GM19438 (cell line): ENCODE results near the gene GC.
"Not testable (repeated sequence)": the region's sequence is repeated elsewhere in the genome, so short reads cannot be mapped to it uniquely, and the experiment has no call there.

ENCODE experiments used
- ATAC-seq: cut with Tn5 transposase; IDR thresholded peaks from one replicate; pipeline ENCODE4 v1.9.1; 2021; ENCODE audit warnings: low read depth; ENCODE audit not compliant: unreplicated experiment

GC gene, protein sequence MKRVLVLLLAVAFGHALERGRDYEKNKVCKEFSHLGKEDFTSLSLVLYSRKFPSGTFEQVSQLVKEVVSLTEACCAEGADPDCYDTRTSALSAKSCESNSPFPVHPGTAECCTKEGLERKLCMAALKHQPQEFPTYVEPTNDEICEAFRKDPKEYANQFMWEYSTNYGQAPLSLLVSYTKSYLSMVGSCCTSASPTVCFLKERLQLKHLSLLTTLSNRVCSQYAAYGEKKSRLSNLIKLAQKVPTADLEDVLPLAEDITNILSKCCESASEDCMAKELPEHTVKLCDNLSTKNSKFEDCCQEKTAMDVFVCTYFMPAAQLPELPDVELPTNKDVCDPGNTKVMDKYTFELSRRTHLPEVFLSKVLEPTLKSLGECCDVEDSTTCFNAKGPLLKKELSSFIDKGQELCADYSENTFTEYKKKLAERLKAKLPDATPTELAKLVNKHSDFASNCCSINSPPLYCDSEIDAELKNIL

DNA sequence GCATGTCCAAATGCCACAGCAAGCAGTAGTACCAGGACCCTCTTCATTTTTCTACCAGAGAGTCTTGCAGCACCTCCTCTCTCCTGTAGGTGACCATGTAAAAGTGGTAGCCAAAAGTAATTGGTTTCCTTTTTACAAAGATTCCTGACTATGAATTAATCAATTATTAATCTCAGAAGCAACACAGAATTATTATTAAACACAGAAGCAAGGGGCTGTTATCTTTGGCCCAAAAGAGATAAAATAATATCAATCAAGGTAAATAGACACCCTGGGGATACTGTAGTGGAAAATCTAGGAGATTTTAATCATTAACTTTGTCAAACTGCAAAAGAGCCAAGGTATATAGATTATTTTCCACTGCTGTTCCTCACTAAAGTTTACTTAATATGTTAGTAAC lies at the start of gene GC:
Gene GC (minus strand): TSS at position 108 of the 400 bp plus-strand sequence. CDS start 61 bp downstream, at position 47.
- no peak for ATAC-seq

DNA sequence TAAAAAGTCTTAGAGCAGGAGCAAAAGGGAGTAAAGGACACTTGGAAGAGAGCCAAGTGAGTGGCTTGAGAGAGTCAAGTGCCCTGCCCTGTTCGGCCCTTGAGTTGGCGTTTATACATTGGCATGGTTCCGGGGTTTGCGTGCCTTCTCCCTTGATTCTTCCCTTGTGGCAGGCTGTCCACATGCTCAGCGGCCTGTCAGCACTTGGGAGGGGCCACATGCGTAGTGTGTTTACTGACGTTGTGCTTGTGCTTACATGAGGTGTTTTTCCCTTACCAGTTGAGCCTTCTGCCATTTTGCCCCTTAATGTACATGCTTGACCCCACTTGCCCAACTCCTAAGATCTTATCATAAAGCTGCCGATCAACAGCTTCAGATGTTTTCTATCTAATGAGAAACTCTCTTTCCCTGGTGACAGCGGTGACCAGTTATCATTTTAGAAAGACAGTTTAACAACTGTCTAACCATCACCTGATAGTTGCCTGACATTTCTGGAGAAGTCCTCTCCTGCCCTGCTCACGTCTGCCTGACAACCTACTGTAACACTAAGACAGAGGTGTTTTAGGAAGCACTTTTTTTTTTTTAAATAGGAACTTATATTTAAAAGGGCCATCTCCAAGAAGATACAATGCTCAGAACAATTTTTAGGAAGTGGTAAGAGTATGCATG lies 49.5 kb upstream of the GC start:
- no peak for ATAC-seq

- no peak for ATAC-seq
Measured at GRCh38 chr4:71832049-71832448, 48.2 kb upstream of the GC start.

DNA sequence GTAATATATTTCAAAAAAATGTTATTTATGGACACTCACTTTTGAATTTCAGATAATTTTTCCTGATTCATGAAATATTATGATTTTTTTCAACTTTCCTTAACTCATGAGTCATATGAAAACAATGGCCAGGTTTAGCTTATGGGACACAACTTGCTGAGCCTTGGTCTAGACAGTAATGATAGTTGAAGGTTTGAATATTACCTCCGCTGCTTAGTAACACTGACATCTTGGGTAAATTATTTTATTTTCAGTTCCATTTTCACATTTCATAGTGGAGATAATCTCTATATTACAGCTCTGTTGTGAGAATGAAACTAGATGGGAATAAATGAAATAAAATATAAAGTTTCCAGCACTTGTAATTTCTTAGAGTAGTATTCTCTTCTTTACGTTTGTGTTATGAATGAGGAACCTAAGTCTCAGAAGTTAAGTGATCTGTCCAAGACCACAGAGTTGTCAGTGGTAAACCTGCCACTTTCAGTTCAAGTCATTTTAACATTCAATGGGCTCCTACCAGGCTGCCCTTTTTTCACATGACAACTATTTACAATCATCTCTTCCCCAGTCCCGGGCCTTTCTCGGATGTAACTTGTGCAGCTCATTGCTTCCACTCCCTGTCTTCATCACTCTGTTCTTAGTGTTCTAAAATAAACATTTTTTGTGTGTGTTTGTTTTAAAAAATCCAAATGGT lies 46.8 kb upstream of the GC start:
- ATAC-seq = no peak

- ATAC-seq = no peak
Measured at GRCh38 chr4:71828470-71828869, 44.6 kb upstream of the GC start.

DNA sequence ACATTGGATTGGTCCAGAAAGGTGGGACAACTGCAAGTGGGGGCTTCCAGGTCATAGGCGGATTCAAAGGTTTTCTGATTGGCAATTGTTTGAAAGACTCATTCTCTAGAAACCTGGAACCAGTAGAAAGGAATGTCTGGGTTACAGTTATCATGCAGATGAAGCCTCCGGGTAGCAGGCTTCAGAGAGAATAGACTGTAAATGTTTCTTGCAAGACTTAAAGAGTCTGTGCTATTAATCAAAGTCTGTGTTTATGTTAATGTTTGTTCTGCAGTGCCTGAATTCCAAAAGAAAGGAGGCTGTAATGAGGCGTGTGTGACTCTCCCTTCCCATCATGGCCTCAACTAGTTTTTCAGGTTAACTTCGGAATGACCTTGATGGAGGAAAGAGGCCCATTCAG lies 43.9 kb upstream of the GC start:
- ATAC-seq = no peak

GRCh38 chr4:71816676-71817303 lies 32.9 kb upstream of the GC start:
- ATAC-seq = no peak

DNA sequence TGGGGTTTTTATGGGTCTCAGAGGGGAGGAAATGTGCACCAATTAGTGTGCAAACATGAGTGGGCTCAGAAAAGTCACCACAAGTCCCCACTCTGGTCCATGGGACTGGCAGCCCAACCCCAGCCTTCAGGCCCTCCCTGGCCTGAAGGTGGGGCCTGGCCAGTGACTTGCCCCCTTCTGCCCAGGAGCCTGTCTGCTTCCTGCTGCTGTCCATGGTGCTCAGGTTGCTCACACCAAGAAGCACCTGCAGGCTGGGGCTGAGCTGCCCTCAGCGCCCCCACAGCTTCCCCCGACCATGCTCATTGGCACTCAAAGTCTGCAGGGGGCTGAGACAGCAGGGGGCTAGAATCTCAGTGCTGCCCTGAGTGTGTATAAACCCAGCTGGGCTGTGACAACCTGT lies 30.6 kb upstream of the GC start:
- no peak for ATAC-seq

- not testable (repeated sequence) for ATAC-seq
Measured at GRCh38 chr4:71809805-71810204, 25.9 kb upstream of the GC start.

GRCh38 chr4:71807469-71807868 lies 23.6 kb upstream of the GC start:
- no peak for ATAC-seq

DNA sequence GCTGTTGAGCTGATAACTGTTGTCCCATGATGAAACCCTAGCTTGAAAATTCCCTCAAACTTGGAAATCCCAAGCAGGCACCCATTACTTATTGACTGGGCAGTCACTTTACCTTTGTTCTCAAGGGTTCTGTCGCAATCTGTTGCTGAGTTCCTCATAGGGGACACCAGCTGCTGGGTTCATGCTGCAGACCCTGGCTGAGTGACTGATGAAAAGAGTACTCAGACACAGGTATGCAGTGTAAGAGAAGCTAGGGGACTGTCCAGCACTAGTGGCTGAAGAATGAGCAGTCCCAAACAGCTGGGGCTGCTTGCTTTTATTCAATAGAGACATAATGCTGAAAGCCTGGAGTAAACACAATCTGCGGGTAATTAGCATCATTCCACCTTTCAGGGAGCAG lies 21.4 kb upstream of the GC start:
- not testable (repeated sequence) for ATAC-seq

DNA sequence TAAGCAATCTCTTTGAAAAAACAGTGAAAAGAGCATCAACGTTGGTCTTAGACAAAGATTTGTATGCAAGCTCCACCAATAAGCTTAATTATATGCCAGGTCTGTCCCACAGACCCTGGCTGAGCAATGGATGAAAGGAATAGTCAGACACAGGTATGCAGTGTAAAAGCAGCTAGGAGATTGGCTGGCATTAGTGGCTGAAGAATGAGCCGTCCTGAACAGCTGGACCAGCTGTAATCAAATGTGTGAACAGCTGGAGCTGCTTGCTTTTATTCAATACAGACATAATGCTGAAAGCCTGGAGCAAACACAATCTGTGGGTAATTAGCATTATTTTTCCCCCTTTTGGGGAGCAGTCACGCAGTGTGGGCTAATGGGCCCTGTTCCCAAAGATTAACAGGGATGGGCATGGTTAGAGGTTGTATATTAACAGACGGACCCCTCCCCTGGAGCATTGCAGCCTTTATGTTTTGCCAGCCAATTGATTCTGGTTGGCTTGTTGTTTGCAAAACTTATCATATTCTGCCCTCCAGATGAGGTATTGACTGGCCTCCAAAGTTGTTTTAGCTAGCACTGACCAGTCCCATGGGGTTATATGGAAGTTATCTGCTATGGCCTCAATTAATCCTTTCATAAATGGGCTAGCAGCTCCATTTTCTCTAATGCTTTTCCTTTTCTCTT lies 20.3 kb upstream of the GC start:
- not testable (repeated sequence) for ATAC-seq

DNA sequence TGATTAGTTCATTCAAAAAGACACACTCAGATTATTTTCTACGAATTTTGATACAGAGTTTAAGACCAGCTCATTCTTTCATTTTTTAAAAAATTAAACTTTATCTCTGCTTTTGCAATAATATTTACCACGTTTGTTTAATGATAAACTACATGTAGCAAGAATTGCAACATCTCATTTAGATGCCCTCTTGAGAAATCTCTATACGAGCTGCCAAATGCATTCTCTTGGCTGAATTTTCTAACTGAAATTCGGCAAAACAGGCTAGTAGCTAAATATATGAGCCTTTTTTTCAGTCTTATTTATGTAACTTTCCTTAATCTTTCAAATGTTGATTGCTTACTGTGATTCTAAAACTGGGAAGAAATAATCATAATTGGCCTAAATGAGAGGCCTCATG lies 2.1 kb upstream of the GC start:
- ATAC-seq = no peak

DNA sequence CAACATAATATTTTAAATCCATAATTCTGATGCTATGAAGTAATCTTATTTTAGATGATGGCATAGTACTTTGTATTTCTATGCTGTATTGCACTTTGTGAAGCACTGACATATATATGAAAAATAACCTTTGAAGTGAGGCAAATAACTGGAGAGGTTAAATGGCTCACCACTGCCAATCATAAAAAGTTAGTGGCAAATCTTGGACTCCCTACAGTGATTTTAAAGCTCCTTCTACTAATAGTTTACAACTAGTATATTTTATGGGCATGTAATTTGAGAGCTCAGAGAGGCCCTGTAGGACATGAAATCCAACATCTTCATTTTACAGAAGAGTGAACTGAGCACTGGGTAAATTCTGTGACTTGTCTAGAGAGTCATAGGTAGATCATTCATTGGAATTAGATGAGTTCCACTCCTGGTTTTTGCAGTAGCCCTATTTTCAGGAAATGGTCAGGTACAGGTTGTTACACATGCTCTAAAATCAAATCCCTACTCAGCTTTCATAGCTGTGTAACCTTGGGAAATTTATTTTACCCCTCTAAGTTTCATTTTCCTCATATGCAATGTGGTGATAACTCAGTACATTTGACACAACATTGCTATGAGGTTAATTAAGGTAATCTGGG lies 804 bp upstream of the GC start:
- ATAC-seq = no peak

DNA sequence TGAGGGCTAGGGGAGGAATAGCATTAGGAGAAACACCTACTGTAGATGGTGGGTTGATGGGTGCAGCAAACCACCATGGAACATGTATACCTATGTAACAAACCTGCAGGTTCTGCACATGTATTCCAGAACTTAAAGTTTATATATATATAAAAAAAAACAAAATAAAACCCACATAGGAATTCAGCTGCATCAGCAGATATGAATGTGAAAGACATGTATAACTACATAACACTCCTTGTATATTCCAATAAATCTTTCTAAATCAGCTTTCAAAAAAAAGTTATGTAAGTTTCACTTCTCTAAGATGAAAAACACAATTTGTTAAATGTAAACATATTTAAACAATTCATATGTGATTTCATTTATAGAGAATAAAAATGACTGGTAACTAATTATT lies 6.0 kb downstream of the GC start:
- no peak for ATAC-seq

- no peak for ATAC-seq
Measured at GRCh38 chr4:71775449-71775848, 8.4 kb downstream of the GC start.

DNA sequence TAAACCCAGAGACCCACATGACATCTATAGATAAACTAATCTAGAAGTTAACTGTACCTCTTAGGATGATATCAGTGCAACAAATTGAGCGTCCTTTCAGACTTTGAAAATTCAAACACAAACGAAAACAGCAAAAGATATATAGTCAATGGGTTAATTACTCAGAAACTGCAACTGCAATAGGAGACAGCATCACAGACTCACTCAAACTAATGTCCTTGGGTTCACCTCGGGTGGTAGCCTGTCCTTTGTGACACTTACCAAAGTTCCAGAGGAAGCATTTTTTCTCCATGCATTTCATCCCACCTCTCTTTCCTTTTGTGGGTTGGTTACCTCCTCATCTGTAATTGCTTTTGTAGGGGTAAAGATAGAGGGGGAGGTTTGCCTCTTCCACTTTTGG lies 9.7 kb downstream of the GC start:
- no peak for ATAC-seq

DNA sequence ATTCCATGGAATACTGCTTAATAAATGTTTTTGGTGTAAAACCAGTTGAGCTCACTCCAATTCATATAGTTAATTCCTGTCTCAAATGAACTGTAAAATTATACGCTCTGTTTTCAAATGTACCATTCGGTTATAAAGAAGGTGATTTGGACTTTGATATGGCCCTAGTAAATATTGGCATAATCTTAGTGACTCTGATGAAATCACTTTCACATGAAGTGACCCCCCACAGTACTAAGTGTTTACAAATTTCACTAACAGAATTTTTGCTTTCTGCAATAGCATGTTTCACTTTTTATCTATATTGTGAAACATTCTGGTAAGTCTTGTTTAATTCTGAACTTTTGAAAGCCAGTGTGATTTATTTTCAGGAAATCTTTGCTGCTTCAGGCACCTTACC lies 10.9 kb downstream of the GC start:
- ATAC-seq = no peak

DNA sequence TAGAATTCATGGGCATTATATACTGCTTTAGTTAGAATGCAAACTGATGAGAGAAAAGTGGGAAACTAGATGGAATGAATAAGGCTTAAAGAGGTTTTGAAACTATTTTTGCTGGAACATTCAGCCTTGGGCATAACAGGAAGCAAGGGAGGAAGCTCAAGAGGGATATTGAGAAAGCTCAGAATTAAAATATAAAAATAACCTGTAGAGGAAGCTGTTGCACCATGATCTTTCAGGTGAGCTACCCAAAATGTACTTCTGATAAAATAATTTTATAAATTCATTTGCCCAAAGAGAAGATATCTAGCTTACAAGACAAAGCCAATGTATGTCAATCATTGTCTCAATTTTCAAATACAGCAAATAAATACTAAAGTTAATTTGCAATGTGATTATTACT lies 11.3 kb downstream of the GC start:
- no peak for ATAC-seq

DNA sequence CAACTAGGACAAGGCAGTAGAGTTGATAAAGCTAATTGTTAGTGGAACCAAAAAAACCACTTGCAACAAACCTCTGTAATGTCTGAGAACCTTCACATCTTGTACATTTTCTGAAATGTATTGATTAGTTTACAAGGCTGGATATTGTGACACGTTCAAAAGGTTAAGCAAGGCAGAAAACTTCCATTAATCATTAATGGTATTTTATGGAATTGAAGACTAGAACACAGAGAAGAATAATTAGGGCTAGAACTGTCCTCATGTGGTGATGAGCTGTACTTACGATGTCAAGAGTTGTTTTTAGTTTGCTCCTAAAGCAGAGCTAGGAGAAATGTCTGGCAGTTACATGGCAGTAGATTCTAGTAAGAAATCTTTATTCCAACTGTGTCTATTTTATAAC lies 12.3 kb downstream of the GC start:
- no peak for ATAC-seq
